Left colon (tissue), 2 donors: Measurements from ENCODE around the gene EVPLL. TPM values are rescaled to one million over a fixed set of nuclear protein-coding genes. Genes with fewer than 3 reads are reported as not detected.
A peak's percentile ranks its signal among the peaks of the same experiment; 100 is the strongest.
"Not testable (repeated sequence)": the region's sequence is repeated elsewhere in the genome, so short reads cannot be mapped to it uniquely, and the experiment has no call there.

Experiments
- ATAC-seq: fragments of 200-7000 bp; cut with Tn5 transposase; one replicate; pipeline ENCODE4 v1.9.1; 2020; ENCODE audit warnings: mild to moderate bottlenecking, moderate library complexity
- DNase-seq, 2 donors: peaks; one replicate each; pipeline ENCODE4 v3.0.0-alpha.2; 2020
- intact Hi-C, 2 donors: fragments of 100-400 bp; cut with DNase I in 1 of 2; cut with micrococcal nuclease in 1 of 2; formaldehyde crosslinking; loops; one replicate each; pipeline versions ENCODE4 v1.11.2 to v1.14.0; 2022; cut with DNase I, micrococcal nuclease
- microRNA-seq, 2 donors: library from miRNA; unstranded; fragments of <30 nt; microRNA quantifications; one replicate each; pipeline versions ENCODE4 v1.1.0 to v1.2.0, GENCODE V29; 2020
- total RNA-seq, 2 donors: library from RNA; stranded (reverse); fragmentation: NEBNext Ultra II Directional; extraction: Animal tissue kit (Norgen Biotek cat#: 25700); gene quantifications; one replicate each; pipeline ENCODE4 v1.2.1, GENCODE V29; 2021
- donor health status: DM: no; HTN: no; CAD: no.
- donor health status: DM: yes; HTN: yes; CAD: no.

Gene EVPLL
- total RNA-seq, 2 donors from 2014 or later = 0.12 to 0.22 TPM

- ATAC-seq, DNase-seq: not testable (repeated sequence)
Observed at GRCh38 chr17:18410736-18411135, 33.2 kb downstream of the EVPLL start.

GRCh38 chr17:18411377-18411864 is 33.8 kb downstream of the EVPLL start:
- intact Hi-C loops = not testable (repeated sequence)
- peak; percentile 19 to 27 for DNase-seq
- peak; percentile 55 for ATAC-seq

More at GRCh38 chr17:18410736-18411135, 33.2 kb downstream of the EVPLL start:
- intact Hi-C loops = not testable (repeated sequence)

GRCh38 chr17:18412001-18412538 is 34.5 kb downstream of the EVPLL start:
- DNase-seq, intact Hi-C loops: not testable (repeated sequence)
- ATAC-seq = peak; percentile 94

GRCh38 chr17:18421521-18421920 is 43.9 kb downstream of the EVPLL start:
- intact Hi-C loops, DNase-seq, ATAC-seq: not testable (repeated sequence)

GRCh38 chr17:18422464-18422863 is 44.9 kb downstream of the EVPLL start:
- intact Hi-C loops, ATAC-seq: not testable (repeated sequence)

GRCh38 chr17:18423015-18423414 is 45.4 kb downstream of the EVPLL start:
- DNase-seq, ATAC-seq, intact Hi-C loops: not testable (repeated sequence)

More at GRCh38 chr17:18422464-18422863, 44.9 kb downstream of the EVPLL start:
- not testable (repeated sequence) for DNase-seq

DNA sequence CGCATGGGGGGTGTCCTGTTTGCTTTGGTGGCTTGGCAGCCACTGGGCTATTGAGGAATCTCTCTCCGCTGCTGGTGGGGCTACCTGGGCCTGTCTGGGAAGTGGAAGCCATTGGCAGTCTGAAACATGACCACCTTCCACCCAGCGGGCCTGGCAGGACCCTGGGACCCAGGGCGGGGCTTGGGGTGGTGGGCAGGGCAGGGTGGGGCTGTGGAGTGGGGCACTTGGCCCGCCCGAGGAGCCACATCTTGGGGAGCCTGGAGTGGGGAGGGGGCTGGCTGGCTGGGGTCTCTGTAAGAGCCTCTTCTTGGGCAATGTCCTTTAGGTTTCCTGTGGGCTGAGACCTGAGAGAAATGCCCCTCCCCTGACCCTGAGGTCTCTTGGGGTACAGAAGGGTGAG is 48.0 kb downstream of the EVPLL start:
- ATAC-seq, intact Hi-C loops, DNase-seq: not testable (repeated sequence)

DNA sequence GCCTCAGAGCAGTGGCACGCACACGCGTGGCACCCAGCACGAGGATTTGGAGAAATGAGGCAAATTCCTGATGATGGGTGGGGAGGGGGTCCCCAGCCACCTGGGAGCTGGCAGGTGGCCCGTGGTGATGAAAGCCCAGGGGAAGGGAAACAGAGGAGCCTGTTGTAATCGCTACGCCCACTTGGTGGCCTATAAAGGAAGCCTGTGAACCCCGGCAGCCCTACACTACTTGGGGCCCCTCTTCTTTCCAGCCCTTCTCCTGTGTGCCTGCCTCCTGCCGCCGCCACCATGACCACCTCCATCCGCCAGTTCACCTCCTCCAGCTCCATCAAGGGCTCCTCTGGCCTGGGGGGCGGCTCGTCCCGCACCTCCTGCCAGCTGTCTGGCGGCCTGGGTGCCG is 49.1 kb downstream of the EVPLL start:
- ATAC-seq, intact Hi-C loops, DNase-seq: not testable (repeated sequence)

DNA sequence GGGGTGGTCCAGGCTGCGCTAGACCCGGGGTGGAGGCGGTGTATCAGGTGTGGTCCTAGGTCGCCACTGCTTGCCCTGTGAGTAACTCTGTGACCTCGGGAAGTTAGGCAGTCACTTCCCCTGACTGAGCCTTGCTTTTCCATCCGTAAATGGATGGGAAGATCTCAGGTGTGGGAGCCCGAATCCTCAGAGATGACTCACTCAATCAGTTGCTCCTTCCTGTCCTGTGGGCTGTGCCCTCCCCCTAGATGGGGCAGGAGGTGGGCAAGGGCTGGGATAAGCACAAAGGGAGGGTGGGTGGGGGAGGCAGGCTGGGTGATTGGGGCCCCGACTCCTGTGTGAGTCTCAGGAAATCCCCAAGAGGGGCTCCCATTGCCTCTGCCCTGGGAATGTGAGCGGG is 54.6 kb downstream of the EVPLL start:
- DNase-seq, intact Hi-C loops, ATAC-seq: not testable (repeated sequence)

Small RNAs within 50 kb of the gene (microRNA-seq; reads per million reads assigned to microRNA genes)
- gene MIR6778 = 0 reads per million in 2 donors

Other genes with a start within 250 kb of the EVPLL start
- gene ALKBH5, start 193.9 kb upstream of the EVPLL start, total RNA-seq = 10 to 100 TPM; 83.7 to 89.8 TPM
- gene LLGL1, start 152.1 kb upstream of the EVPLL start, total RNA-seq = 1 to 10 TPM; 7.5 to 8.6 TPM
- gene FLII, start 119.0 kb upstream of the EVPLL start, total RNA-seq = 100 to 1,000 TPM; 276 to 285 TPM
- 10 to 100 TPM; 13.8 to 18.3 TPM for gene MIEF2, start 117.1 kb upstream of the EVPLL start, total RNA-seq
- gene TOP3A, start 62.8 kb upstream of the EVPLL start, total RNA-seq = 10 to 100 TPM; 22.0 to 23.3 TPM
- gene SMCR8, start 62.5 kb upstream of the EVPLL start, total RNA-seq = 10 to 100 TPM; 18.9 to 21.1 TPM
- 10 to 100 TPM; 27.4 to 40.2 TPM for gene SHMT1, start 14.2 kb upstream of the EVPLL start, total RNA-seq
- 10 to 100 TPM; 36.8 to 47.7 TPM for gene LGALS9C, start 99.0 kb downstream of the EVPLL start, total RNA-seq